ENCODE measurements around the gene MEP1B.
"Not testable (repeated sequence)": the region's sequence is repeated elsewhere in the genome, so short reads cannot be mapped to it uniquely, and the experiment has no call there.

Gene MEP1B

DNA sequence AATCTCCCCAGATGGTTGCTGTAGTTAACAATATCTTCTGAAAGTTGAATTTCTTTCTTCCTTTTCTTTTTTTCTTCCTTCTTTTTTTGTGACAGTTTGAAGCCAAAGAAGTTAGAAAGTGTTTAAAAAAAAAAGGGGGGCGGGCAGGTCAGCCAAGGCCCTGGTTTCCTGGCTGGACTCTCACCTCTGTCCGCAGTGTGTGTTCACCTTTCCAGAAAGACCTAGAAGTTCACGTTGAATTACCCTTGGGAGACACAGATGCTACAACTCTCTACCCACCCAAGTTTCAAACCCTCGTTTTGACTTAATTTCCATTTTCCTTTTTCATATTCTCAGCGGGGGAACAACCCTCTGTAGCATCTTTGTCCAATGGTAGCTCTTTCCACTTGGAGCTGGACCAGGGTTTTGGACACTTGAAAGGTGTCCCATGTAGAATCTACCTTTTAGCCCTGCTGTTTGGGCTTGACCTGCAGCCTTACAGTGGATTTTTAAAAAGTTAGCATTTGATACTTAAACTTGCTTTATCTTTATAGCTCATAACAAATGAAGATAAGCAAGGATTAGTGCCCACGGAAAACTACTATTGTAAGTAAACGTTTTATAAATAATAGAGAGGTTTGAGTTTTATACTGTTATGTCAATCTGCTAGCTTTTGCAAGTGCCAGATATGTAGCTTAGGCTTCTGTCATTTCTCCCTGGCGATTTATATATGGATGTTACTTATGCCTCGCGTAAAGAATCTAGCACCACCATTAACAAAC lies 20.0 kb downstream of the MEP1B start:
- no peak for DNase-seq (ENCODE audit: low read depth in 2 of 2)

- no peak for DNase-seq (ENCODE audit: low read depth in 2 of 2)
These were observed 23.9 kb downstream of the MEP1B start for GRCh38 chr18:32213693-32214092.

- no peak for DNase-seq (ENCODE audit: low read depth in 2 of 2)
These were observed 26.6 kb downstream of the MEP1B start for GRCh38 chr18:32216390-32216789.

DNA sequence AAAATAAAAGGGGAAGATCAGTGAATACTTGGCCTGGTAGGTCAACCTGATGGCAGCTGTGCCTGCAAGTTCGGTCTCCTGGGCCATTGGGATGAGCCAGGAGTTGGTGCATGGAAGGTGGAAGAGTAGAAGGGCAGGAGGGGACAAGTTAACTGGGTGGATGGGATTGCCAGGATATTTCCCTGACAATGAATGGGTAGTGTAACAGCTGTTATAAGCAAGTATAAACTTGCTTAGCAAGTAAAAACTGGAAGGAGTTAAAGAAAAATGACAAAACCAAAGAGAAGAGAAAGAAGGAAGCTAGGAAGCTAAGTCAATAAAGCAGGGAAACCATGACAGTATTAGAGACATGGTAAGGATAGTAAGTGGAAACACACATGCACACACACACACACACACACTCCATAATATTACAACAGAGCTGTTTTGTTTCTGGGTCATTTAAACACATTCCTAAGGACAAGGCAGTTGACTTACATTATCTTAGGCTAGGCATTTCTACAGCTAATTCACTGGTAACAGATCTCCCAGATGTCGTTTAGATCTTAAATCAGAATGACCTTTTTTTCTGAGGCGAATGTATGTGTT lies 29.7 kb downstream of the MEP1B start:
- DNase-seq (ENCODE audit: low read depth in 2 of 2): no peak

- not testable (repeated sequence) for DNase-seq (ENCODE audit: low read depth in 2 of 2)
These were observed 43.5 kb downstream of the MEP1B start for GRCh38 chr18:32233348-32233747.

- no peak for DNase-seq (ENCODE audit: low read depth in 2 of 2)
These were observed 47.2 kb downstream of the MEP1B start for GRCh38 chr18:32237049-32237448.

GRCh38 chr18:32238635-32239268 lies 48.9 kb downstream of the MEP1B start:
- no peak for DNase-seq (ENCODE audit: low read depth in 2 of 2)

- no peak for DNase-seq (ENCODE audit: low read depth in 2 of 2)
These were observed 52.6 kb downstream of the MEP1B start for GRCh38 chr18:32242395-32242794.

- DNase-seq (ENCODE audit: low read depth in 2 of 2): no peak
These were observed 53.5 kb downstream of the MEP1B start for GRCh38 chr18:32243358-32243757.

- DNase-seq (ENCODE audit: low read depth in 2 of 2): no peak
These were observed 55.0 kb downstream of the MEP1B start for GRCh38 chr18:32244881-32245280.

GRCh38 chr18:32249147-32249929 lies 59.5 kb downstream of the MEP1B start:
- DNase-seq (ENCODE audit: low read depth in 2 of 2): no peak

DNA sequence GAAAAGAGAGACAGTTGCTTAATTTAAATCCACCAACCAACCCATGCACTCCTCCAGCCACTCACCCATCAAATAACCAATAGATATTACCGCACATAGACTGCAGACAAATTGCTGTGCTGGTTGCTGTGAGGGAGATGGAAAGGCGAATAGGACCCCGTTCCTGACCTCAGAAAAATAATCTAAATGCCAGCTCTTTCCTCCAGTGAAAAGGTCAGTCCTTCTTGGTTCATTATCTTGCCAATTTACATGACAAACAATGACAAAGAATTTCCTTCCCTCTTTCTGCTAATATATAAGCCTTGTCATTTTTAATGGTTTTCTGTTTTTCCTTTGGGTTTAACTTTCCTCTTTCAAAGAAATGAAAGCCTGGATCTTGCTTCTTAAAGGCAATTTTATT lies 61.6 kb downstream of the MEP1B start:
- no peak for DNase-seq (ENCODE audit: low read depth in 2 of 2)

GRCh38 chr18:32252141-32252860 lies 62.5 kb downstream of the MEP1B start:
- no peak for DNase-seq (ENCODE audit: low read depth in 2 of 2)

- no peak for DNase-seq (ENCODE audit: low read depth in 2 of 2)
These were observed 65.7 kb downstream of the MEP1B start for GRCh38 chr18:32255570-32255969.

DNA sequence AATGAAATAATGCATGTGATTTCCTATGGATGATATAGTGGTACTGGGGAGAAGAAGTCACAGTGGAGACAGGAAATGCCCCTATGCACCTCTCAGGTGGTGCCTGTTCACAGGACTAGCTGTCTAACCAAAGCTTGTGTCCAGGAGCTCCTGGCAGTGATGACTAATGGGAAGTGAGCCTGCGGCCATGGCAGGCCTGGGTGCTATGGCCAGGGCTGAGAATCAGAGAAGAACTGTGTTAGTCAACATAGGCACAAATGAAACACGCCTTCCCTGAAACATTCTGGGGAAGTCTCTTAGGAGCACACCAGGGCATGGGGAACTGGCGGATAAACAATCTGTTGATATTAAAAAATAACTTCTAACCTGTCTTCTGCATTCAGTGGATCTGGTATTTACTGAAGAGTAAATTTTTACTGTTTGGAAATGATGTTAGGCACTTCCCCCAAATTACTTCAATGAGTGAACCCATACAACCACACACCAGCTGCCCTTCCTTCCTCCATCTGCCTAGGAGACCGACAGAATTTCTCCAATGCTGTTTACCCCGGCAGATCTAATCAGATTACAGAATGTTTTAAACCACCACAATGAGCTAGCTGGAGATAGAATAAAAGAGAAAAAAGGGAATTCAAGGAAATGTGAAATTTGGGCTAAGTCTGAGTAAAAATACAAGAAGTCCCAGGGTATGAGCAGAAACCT lies 67.4 kb downstream of the MEP1B start:
- DNase-seq (ENCODE audit: low read depth in 2 of 2): no peak

GRCh38 chr18:32258148-32258547 lies 68.3 kb downstream of the MEP1B start:
- no peak for DNase-seq (ENCODE audit: low read depth in 2 of 2)

- no peak for DNase-seq (ENCODE audit: low read depth in 2 of 2)
These were observed 68.8 kb downstream of the MEP1B start for GRCh38 chr18:32258558-32259204.

DNA sequence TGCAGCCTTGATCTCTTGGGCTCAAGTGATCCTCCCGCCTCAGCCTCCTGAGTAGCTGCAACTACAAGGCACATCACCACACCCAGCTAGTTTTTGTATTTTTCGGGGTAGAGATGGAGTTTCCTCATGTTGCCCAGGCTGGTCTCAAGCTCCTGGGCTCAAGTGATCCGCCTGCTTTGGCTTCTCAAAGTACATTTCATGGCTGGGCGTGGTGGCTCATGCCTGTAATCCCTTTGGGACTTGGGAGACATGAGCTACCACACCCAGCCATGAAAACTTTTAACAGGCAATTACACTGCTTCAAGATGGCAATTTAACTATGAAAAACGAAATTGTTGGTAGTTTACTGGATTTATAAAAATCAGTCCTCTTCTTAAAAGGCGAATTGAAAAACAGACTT lies 69.7 kb downstream of the MEP1B start:
- no peak for DNase-seq (ENCODE audit: low read depth in 2 of 2)

DNA sequence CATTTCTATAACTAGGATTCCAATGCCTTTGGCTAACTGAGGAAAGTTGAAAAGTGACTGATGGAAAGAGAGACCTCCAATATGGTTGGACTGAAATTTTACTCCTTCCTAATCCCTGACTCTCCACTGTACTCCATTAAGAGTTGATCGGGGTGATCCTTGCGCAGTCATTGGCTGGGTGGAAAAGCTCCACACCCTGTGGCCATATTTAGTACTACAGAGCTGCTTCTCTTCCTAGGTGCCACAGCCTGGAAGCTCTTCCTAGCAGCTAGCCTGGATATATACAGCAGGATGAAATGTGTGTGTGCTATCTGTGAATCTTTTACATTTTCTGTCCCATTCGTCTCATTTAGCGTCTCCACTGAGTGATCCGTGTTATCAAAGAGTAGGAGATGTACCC lies 71.2 kb downstream of the MEP1B start:
- no peak for DNase-seq (ENCODE audit: low read depth in 2 of 2)

GRCh38 chr18:32262092-32262491 lies 72.3 kb downstream of the MEP1B start:
- no peak for DNase-seq (ENCODE audit: low read depth in 2 of 2)

GRCh38 chr18:32264401-32264800 lies 74.6 kb downstream of the MEP1B start:
- no peak for DNase-seq (ENCODE audit: low read depth in 2 of 2)
